ENCODE measurements around the gene WWOX. TPM values are rescaled to one million over a fixed set of nuclear protein-coding genes. Genes with fewer than 3 reads are reported as not detected.

The WWOX gene
- total RNA-seq, 1 donor from 2014 or later = 19.2 TPM

DNA sequence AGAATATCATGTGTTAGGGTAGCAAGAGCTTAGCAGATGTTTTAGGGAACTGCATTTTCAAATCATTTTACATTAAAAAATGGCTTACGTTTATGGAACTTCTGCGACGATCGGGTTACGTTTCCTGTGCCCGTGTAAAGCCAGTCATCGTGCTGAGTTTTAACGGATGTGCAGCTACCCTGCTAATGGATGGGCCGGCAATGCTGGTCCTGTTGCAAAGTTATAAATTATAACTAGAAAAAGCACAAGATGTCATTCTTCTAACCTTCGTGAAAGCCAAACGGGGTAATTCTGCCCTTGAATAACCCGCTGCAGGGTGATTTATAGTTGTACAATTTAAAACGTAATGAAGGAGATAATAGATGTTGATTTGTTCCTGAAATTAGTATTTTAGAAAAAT, 339.2 kb downstream of the WWOX start:
- no peak for ATAC-seq
- H3K4me3 ChIP-seq = no peak overlapping the region
- H3K27me3 ChIP-seq (ENCODE audit: low read depth) = no peaks in the 10 kb centered on the region
- H3K36me3 ChIP-seq = no peaks in the 10 kb centered on the region
- TF ChIP-seq CTCF (IDR thresholded peaks at IDR 0.05) = no peak
- H3K9me3 ChIP-seq = no peaks in the 10 kb centered on the region
- no peak overlapping the region for H3K27ac ChIP-seq
- no peaks in the 10 kb centered on the region for H3K4me1 ChIP-seq
- no peak for DNase-seq
- intact Hi-C loops (cut with DNase I) = no loop called here

DNA sequence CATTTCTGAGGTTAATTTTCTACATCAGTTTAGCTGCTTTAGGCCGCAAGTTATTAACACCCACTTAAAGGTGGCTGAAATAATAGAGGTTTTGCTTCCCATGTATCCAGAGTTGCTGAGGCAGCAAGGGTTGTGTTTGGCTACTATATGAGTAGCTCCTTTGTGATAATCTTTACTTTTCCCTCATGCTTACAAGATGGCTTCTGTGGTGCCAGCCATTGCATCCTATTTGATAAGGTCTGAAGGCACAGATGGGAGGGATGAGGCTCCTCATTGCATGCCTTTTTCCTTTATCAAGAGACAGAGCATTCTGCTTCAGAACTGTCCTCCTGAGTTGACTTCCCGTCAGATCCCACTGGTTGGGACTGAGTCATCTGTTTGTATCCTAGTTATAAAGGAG, 340.2 kb downstream of the WWOX start:
- Histone ChIP-seq H3K36me3 (no peaks in the 10 kb centered on the region), H3K27ac (no peak overlapping the region), H3K4me1 (no peaks in the 10 kb centered on the region), H3K27me3 (ENCODE audit: low read depth) (no peaks in the 10 kb centered on the region), H3K4me3 (no peak overlapping the region), H3K9me3 (no peaks in the 10 kb centered on the region)
- DNase-seq (no peak), ATAC-seq (no peak)
- intact Hi-C loops (cut with DNase I) = no loop called here
- no peak for TF ChIP-seq CTCF (IDR thresholded peaks at IDR 0.05)

DNA sequence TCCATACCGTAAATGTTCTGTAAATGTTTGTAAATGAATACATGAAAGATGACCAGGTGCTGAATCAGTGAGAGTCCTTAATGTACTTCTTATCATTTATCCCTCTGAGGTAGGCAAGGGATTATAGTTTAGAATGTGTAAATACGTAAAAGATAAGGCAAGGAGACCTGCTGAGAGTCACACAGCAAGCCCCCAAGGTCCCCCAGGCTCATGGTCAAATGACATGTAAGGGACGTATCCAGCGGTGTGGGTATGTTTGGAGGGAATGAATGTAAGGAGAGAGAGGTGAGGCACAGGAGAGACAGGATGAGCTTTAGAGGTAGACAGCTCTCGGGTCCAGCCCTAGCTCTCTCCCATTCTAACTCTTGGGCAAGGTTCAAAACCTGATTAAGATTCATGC, 341.8 kb downstream of the WWOX start:
- H3K4me3 ChIP-seq = no peak overlapping the region
- H3K4me1 ChIP-seq = no peaks in the 10 kb centered on the region
- no peaks in the 10 kb centered on the region for H3K36me3 ChIP-seq
- DNase-seq (no peak), ATAC-seq (no peak)
- H3K9me3 ChIP-seq = no peaks in the 10 kb centered on the region
- intact Hi-C loops (cut with DNase I) = no loop called here
- no peak for TF ChIP-seq CTCF (IDR thresholded peaks at IDR 0.05)
- H3K27me3 ChIP-seq (ENCODE audit: low read depth) = no peaks in the 10 kb centered on the region
- H3K27ac ChIP-seq = no peak overlapping the region

DNA sequence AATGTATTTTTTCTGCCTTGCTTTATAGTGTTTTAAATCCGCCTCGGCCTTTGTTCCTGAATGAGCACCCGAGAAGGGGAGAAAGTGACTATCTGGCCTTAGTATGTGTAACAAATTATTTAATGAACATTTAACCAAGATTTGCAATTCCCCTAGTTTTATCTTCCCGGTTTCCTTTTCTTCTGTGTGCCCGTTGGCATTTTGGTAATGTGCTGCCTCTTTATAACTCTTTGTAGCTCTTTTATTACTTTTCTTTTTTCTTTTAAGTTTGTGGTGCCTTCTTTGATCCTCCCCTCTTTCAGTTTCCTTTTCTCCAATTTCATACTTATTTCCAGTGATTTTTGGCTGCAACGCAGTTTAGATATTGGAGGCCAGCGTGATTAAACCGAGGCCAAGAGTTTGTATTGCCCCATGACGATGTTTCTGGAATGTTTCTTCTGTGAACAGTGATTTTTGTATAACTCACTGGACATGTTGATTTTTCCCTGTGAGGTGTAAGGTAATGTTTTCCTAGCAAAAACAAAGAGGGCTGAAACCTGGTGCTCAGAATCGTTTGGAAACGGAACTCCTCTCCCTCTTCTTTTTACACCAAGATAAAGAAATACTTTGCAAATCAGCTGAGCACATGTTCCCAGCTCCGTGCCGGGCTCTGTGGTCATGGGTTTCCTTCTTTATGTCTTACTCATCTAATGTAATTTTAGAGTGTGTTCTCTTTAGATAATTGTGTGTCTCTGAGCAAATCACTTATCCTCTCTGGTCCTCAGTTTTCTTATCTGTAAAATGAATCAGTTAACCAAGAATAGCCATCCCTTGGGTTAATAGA, 344.3 kb downstream of the WWOX start:
- H3K27ac ChIP-seq = no peak overlapping the region
- H3K27me3 ChIP-seq (ENCODE audit: low read depth) = no peaks in the 10 kb centered on the region
- H3K4me3 ChIP-seq = no peak overlapping the region
- no peak for TF ChIP-seq CTCF (IDR thresholded peaks at IDR 0.05)
- intact Hi-C loops (cut with DNase I) = no loop called here
- ATAC-seq = no peak
- no peaks in the 10 kb centered on the region for H3K9me3 ChIP-seq
- H3K36me3 ChIP-seq = no peaks in the 10 kb centered on the region
- no peak for DNase-seq
- no peaks in the 10 kb centered on the region for H3K4me1 ChIP-seq

GRCh38 chr16:78445818-78446217, 346.4 kb downstream of the WWOX start:
- intact Hi-C loops (cut with DNase I) = no loop called here
- no peak overlapping the region for H3K27ac ChIP-seq
- no peaks in the 10 kb centered on the region for H3K4me1 ChIP-seq
- no peak for DNase-seq
- H3K9me3 ChIP-seq = no peaks in the 10 kb centered on the region
- no peak overlapping the region for H3K4me3 ChIP-seq
- H3K36me3 ChIP-seq = no peaks in the 10 kb centered on the region
- no peaks in the 10 kb centered on the region for H3K27me3 ChIP-seq (ENCODE audit: low read depth)
- TF ChIP-seq CTCF (IDR thresholded peaks at IDR 0.05) = no peak
- no peak for ATAC-seq

Measured in lower lobe of right lung (tissue), 2 donors.